Astrocyte of the spinal cord (primary cell): Measurements from ENCODE around the gene TMEM138.

Experiments
- DNase-seq: peaks from one replicate; pipeline ENCODE4 v3.0.0; 2011; ENCODE audit warnings: low read depth, low spot score
- H3K4me3 ChIP-seq: 2 replicates; pipeline ENCODE4 v1.5.1; 2011; ENCODE audit warnings: low read depth, mild to moderate bottlenecking, low read length, moderate library complexity
- CTCF ChIP-seq: IDR thresholded peaks from 2 replicates; pipeline ENCODE4 v1.5.1; 2012; ENCODE audit warnings: low read depth, mild to moderate bottlenecking, low read length, inconsistent platforms
- in situ Hi-C: cut with HindIII; loops from 2 replicates; pipeline ENCODE4 v1.10.0; 2017; ENCODE audit warnings: low sequenced_read_pairs

TMEM138 gene

GRCh38 chr11:61349189-61349751 lies 12.9 kb upstream of the TMEM138 start:
- DNase-seq = no peak
- in situ Hi-C loops = no loop called here
- no peak for TF ChIP-seq CTCF
- no peak overlapping the region for H3K4me3 ChIP-seq

GRCh38 chr11:61349916-61350315 lies 12.3 kb upstream of the TMEM138 start:
- H3K4me3 ChIP-seq = no peak overlapping the region
- in situ Hi-C loops = no loop called here
- no peak for TF ChIP-seq CTCF
- DNase-seq = no peak

GRCh38 chr11:61350336-61350735 lies 11.8 kb upstream of the TMEM138 start:
- in situ Hi-C loops = no loop called here
- H3K4me3 ChIP-seq = no peak overlapping the region

GRCh38 chr11:61350803-61351202 lies 11.4 kb upstream of the TMEM138 start:
- TF ChIP-seq CTCF = no peak
- H3K4me3 ChIP-seq = no peak overlapping the region
- no peak for DNase-seq
- in situ Hi-C loops = no loop called here

More at GRCh38 chr11:61350336-61350735, 11.8 kb upstream of the TMEM138 start:
- no peak for TF ChIP-seq CTCF
- no peak for DNase-seq

- no peak for TF ChIP-seq CTCF
- in situ Hi-C loops = no loop called here
- DNase-seq = no peak
Measured at GRCh38 chr11:61352038-61352437, 10.1 kb upstream of the TMEM138 start.

GRCh38 chr11:61353131-61354067 lies 8.8 kb upstream of the TMEM138 start:
- no peak for TF ChIP-seq CTCF
- DNase-seq = no peak
- no peak overlapping the region for H3K4me3 ChIP-seq
- in situ Hi-C loops = no loop called here

More at GRCh38 chr11:61352038-61352437, 10.1 kb upstream of the TMEM138 start:
- no peak overlapping the region for H3K4me3 ChIP-seq
